ENCODE measurements around the gene STX19. TPM values are rescaled to one million over a fixed set of nuclear protein-coding genes. Genes with fewer than 3 reads are reported as not detected.

Gene STX19
- total RNA-seq, 1 donor from 2014 or later: not detected

DNA sequence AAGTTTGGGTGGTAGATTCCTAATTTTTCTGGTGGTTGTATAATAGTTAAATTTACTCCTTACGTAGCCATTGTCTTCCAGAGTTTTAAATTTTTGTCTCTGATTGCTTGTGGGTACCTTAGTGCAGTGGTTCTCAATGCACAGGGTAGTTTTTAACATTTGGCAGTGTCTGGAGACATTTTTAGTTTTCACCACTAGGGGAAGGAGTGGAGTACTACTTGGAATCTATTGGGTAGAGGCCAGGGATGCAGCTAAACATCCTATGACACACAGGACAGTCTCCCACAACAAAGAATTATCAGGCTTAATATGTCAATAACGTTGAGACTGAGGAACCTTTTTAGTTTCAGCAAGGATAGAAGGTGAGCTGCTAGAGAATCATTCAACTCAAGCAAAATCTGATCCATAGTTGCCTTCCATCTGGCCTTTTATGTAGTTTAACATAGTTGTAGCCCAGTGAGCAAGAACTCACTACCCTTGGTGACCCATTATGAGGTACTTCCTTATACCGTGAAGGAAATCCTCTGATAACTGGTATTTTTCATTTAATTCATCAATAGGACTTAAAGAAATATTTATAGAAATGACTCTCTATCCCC is 8.6 kb upstream of the STX19 start:
- peak; percentile 7 to 29 for DNase-seq (ENCODE audit: low read depth in 2 of 2)

DNA sequence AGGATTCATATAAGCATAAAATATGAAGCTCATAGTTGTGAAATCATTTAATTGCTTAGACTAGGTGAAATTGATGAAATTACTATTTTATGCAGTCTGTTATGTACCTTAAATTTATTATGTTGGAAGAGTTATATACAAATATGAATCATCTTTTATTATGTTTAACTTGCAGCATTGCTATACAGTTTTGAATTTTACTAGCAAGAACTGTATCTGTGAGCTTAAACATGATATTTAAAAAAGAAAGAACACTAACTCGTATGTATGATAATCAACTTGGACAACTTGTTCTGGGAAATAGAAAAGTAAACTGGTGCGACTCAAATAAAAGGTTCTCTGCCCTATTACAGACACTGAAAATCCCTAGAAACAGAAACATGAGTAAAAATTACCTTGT is 1.8 kb downstream of the STX19 start:
- DNase-seq (ENCODE audit: low read depth in 2 of 2): no peak

DNA sequence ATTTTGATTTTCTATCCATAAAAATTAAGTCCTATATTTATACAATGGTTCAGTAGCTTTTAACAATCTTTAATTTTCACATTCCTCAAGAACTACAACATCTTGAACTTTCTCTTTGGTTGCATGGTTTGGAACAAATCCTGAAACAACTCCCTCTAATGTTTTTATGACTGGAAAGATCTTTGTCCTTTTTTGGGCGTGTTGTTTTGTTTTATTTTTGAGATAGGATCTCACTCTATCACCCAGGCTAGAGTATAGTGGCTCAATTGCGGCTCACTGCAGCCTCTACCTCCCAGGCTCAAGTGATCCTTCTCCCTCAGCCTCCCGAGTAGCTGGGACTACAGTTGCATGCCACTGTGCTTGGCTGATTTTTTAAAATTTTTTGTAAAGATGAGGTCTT is 4.0 kb downstream of the STX19 start:
- no peak for DNase-seq (ENCODE audit: low read depth in 2 of 2)

DNA sequence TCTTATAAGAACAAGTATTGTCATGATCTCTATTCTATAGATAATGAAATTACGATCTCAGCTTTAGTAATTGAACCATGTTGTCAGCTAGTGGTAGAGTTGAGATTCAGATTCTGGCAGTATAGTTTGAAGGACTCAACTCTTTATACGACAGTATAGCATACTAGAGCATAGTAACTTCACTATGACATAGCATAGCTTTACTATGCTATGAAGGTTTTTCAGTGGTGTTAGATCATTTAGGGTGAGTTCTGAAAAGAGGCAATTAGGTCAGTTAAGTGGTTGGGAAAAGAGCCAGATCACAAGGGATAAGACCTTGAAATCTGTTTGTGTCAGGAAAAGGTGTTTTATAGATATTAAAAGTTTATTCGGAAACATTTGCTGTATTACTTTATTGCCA is 8.1 kb downstream of the STX19 start:
- no peak for DNase-seq (ENCODE audit: low read depth in 2 of 2)

DNA sequence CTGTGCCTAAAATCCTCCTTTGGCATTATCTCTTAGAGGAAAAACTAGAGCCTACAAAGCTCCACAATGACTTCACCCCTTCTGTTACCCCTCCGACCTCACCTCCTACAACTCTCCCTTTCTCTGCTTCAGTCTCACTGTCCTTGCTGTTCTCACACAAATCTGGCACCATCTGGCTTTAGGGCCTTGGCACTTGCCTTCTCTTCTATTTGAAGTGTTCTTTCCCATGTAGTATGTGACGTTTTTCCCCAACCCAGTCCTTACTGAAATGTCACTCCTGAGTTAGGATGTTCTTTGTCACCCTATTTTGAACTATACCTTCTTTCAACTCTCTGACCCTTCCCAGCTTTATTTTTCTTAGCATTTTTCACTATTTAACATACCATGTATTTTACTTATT is 8.7 kb downstream of the STX19 start:
- DNase-seq (ENCODE audit: low read depth in 2 of 2): no peak

DNA sequence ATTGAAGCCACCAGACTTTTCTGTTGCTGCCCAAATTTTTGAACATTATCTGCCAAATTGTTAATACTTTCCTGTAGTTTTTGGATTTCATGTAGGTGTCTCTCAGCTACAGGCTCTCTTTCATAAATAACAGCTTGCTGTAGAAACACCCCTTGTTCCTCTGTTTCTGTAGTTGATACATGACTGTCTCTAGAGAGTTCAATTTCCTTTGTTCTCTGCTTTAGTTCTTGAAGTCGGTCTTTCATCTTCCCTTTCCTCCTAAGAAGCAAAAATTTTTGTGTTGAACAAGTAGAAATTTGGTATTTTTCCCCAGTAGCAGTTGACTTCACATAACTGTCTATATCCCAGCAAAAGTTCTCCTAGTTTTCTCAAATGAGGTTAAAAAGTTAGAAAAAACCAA is 13.4 kb downstream of the STX19 start:
- DNase-seq (ENCODE audit: low read depth in 2 of 2): no peak

DNA sequence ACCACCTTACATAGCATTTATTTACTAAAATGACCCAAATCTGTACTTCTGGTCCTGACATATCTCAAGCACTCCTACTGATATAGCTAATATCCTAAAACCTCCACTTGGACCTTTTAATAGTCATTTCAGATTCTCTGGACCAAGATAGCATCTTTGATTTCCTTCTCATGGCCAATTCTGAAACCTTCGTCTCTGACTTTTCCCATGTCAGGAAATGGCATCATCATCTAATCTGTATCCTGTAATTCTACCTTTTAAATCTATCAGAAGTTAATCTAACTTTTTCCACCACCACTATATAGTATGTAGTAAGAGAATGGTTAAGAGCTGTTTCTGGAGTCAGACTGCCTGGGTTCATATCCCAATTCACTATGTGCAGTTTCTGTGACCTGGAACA is 16.2 kb downstream of the STX19 start:
- DNase-seq (ENCODE audit: low read depth in 2 of 2): no peak

DNA sequence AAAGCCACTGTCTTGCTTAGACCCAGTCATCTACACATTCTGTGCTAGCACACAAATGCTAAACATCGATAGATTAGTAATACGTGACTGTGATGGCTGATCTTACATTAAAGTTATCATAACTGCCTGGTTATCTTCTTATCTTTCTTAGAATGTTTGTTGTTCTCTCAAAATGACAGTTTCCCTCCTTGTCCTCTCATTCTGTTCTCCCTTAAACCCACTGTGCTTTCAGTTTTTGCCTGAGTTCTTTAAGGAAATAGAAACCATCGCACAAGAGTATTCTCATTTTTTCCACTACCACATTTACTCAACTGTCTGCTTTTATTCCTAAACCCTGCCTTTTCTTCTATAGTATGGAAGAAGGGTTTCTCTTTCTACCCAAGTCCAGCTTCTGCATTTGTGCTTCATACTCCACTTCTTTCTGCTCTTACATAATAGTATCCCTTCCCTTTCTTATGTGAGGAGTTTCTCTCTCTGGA is 17.1 kb downstream of the STX19 start:
- DNase-seq (ENCODE audit: low read depth in 2 of 2): no peak

DNA sequence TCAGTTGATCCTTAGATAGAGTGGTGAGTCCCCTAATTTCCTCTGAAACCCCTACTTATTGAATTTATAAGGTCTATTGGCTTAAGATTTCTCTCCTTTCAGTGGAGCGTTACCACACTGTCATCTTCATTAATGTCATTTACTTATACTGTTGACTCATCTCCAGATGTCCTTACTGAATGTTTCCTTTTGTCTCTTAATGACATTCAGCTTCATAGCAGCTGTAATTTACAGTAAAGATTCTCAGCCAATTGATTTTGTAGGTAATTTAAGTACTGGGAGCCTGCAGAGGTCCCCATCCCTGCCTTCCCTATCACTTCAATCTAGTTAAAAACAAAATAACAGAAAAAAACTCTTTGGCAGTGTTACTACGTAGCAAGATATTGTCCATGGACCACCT is 18.8 kb downstream of the STX19 start:
- DNase-seq (ENCODE audit: low read depth in 2 of 2): no peak

DNA sequence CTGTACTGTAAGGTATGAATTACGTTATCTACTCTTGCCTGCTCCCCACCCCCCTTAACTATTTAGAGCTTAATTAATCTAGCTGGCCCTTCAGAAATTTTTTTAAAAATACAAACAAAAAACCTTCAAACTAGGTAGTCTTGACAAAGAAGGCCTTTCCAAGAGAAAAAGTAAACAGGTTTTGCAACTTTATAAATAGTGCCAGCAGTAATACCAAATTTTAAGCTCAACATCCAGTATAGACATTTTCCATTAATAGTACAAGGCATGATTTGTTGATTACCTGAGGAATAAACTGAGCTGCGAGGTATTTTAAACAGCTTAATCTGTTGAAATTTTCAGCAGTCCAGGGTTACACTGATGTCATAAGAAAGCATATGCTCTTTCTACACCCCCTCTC is 20.1 kb downstream of the STX19 start:
- DNase-seq (ENCODE audit: low read depth in 2 of 2): no peak

DNA sequence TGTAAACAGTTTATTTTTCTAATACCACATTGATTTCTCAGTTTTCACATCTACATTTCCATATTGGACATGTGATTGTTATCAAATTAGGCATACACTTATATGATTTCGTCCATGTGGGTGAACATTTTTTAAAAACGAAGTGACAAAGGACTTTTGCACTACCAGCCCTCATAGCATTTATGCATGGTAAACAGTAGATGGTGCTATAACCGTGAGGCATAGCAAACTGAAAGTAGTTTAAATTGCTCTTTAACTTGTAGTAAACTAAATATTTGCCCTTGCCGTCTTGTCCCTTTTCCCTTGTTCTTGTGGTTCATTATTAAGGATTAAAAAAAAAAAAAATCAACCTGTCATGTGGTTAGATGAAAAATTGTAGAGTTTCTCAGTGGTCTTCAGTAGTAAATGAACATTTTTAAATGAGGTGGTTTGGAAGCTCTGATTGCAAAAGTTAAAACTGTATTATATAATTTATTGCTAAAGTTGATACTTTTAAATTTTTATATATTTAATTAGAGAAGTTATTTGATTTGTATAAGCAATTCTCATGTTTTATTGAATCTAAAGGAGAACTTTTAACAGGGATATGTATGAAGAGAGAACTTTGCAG is 24.0 kb downstream of the STX19 start:
- peak; percentile 74 to 75 for DNase-seq (ENCODE audit: low read depth in 2 of 2)

DNA sequence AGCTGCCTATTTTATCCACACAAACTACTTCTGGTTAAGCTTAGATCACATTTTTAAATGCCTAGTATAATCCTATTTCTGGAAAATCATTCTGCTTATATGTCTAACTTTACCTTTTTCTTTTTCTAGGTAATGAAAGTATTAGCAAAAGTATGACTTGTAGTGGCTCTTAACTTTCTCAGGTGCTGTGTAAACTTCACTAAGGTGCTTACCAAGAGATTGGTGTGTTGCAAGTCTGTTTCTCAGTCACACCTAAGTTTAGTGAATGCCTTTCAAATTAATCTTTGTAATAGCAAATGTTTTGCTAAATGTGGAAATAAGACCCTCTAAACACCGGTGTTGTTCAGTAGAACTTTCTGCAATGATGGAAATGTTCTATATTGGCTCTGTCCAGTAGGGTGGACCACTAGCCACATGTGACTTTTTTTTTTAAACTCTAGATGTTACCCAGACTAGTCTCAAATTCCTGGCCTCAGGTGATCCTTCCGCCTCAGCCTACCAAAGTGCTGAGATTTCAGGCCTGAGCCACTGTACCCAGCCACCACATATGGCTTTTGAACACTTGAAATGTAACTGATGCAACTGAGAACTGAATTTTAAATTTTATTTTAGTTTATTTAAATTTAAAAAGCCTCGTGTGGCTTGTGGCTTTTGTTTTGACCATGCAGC is 26.4 kb downstream of the STX19 start:
- no peak for DNase-seq (ENCODE audit: low read depth in 2 of 2)

DNA sequence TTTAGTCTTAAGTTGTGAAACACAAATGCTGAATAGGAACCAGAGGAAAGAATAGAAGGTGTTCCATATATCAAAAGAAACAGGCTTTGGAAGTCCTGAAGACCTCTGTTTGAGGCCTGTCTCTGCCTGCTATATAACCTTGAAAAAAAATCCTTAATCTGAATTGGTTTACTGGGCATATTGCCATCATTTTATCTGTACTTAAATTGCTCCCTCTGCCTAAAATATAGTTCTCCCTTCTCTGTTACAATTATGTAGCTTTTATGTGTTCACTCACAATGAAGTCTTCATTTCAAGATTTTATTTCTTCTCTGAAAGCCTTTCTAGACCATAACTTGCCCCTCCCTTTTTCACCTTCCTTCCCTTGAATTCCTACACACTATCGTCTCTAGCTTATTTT is 27.2 kb downstream of the STX19 start:
- DNase-seq (ENCODE audit: low read depth in 2 of 2): no peak

DNA sequence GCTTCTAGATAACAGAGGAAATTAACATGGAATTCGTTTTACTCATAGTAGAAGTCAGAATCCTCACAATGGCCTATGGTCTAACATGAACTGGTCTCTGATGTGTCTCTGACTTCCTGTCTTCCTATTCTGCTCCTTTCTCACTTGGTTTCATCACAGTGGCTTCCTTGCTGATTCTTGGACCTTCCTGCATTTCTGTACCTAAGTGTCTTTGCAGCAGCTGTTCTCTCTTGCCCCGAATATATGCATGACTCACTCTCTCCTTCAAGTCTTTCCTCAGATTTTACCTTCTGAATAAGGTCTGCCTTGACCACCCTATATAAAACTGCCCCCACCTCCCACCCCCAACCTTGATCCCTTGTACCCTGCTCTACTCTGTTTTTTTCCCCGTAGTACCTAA is 34.3 kb downstream of the STX19 start:
- DNase-seq (ENCODE audit: low read depth in 2 of 2): no peak

DNA sequence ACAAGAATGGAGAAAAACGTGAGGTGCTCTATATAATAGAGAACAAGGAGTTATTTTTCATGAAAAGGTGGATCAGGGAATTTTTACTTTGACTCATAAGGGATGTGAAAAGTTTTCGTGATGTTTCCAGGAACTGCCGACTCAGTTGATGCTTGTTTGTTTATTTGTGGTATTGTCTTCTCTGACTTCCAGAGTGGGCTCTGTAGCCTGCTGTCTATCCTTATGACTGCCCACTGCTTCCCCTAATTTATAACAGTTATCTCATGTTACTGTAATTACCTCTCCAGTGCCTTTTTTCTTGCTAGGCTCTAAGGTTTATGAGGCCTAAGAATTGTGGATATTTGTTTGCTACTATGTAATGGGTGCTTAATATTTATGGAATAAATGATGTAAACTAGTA is 36.2 kb downstream of the STX19 start:
- peak in 1 of 2 donors; percentile 6 for DNase-seq (ENCODE audit: low read depth in 2 of 2)

DNA sequence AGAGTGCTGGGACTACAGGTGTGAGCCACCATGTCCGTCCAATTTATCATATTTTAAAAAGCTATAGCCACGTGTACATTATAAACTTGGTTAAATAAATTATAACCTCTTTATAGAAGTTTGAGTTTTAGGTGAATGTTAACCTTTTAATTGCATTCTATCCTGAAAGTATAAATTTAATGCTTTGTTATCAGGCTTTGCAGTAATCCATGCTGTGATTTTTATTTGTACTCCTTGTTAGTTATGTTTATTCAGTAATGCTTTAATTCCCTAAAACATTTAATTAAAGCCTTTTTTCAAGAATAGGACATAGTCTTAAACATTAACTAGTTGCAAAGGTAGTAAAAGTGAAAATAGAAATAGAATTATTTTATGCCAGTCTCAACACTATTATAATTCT is 36.8 kb downstream of the STX19 start:
- DNase-seq (ENCODE audit: low read depth in 2 of 2): no peak

DNA sequence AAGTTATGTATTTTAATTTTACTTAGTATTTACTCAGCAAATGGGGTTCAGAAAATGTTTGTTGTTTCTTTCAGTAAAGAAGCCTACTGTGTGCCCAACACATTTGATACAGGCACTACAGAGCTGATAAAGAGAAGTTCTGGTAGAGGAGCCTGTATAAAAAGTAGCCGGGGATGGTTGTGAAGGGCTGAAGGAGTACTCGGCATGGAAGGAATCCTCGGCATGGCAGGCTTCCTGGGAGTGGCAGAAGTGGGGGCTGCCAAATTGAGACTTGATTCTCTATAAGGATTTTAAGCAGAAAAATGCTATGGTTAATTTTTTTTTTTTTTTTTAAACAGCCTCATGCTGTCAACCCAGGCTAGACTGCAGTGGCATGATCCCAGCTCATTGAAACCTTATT is 39.2 kb downstream of the STX19 start:
- no peak for DNase-seq (ENCODE audit: low read depth in 2 of 2)

DNA sequence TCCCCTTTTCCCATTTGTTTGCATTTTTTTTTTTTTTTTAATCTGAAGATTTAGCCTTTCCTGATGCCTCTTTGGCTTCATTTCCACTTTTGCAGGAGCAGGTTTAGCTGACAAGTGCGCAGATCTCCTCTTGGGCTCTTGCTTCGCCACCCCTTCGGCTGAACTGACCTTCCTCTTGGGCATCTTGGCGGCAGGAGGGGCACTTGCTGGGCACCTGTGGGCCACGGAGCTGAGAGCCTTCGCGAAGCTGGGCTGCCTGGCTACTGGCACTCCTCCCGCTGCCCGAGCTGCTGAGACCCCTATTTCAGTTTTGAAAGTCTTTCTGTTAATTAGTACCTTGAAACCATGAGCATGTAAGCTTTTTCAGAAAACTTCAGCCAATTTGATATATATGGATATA is 39.6 kb downstream of the STX19 start:
- DNase-seq (ENCODE audit: low read depth in 2 of 2): no peak

DNA sequence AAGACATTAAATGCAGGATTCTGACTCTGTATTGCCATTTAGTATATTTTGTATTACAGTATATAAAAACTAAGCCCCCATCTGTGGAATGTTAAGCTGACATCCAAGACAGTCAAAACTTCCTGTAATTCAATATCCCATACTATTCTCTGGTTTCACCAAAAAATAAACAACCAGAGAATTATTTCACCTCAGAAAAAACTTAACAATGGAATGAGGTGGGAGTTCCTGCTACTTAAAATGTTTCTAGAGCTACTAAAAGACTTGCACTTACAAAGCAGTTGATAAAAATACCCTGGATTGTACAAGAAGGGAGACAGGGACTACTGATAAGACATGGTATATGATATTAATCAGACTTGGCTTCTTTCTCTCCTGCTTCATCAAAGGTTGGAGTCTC is 40.1 kb downstream of the STX19 start:
- peak in 1 of 2 donors; percentile 17 for DNase-seq (ENCODE audit: low read depth in 2 of 2)

DNA sequence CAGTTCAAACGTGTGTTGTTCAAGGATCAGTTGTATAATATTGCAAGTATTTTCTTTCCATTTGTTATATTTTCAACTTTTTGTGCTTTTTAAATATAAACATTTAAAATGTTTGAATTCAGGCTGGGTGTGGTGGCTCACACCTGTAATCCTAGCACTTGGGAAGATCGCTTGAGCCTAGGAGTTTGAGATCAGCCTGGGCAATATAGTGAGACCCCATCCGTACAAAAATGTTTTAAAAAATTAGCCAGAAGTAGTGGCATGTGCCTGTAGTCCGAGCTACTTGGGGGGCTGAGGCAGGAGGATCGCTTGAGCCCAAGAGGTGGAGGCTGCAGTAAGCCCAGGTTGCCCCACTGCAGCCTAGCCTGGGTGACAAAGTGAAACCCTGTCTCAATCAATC is 43.8 kb downstream of the STX19 start:
- DNase-seq (ENCODE audit: low read depth in 2 of 2): no peak

DNA sequence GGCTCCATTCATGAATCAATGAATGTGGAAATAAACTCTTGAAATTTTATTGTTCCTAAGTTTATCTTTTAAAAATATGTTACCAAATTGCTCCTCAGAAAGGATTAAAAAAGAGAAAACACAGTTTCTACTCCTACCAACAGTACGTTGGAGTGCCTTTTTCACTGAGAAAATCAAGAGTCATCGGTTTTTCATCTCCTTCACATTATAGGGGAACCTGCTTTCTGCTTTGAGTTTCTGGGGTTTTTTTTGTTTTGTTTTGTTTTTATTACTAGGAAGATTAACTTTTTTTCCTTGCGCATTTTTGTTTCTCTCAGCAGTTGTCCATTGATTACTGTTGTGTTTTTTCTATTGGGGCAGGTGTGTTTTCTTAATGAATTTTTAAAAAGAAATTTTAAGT is 45.0 kb downstream of the STX19 start:
- DNase-seq (ENCODE audit: low read depth in 2 of 2): no peak

DNA sequence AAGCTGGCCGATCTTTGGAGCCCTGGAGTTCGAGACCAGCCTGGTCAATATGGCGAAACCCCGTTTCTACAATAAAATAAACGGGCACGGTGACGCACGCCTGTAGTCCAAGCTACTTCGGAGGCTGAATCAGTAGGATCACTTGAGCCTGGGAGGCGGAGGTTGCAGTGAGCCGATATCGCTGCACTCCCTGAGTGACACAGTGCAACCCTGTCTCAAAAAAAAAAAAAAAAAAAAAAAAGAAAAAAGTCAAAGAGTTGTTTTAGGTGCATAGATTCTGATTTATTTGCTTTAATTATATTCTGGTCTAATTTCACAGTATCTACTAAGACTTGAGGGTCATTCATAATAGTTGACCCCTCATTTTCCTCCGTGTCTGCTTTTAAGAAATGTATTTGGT is 46.7 kb downstream of the STX19 start:
- no peak for DNase-seq (ENCODE audit: low read depth in 2 of 2)

Measured in dermis microvascular lymphatic vessel endothelial cell (primary cell).